IPS-18a (cell line): ENCODE measurements around the gene GSTA3.
"Not testable (repeated sequence)": the region's sequence is repeated elsewhere in the genome, so short reads cannot be mapped to it uniquely, and the experiment has no call there.

Experiments used
- H3K27ac ChIP-seq: one replicate; pipeline ENCODE4 v1.5.1; 2013; ENCODE audit warnings: low read length
- H3K27me3 ChIP-seq: one replicate; pipeline ENCODE4 v1.6.1; 2013; ENCODE audit warnings: mild to moderate bottlenecking, low read length; ENCODE audit not compliant: control insufficient read depth, insufficient read depth
- H3K36me3 ChIP-seq: one replicate; pipeline ENCODE4 v1.6.1; 2013; ENCODE audit warnings: low read depth, low read length; ENCODE audit not compliant: control insufficient read depth
- H3K4me1 ChIP-seq: one replicate; pipeline ENCODE4 v1.6.1; 2013; ENCODE audit warnings: low read depth, low read length; ENCODE audit not compliant: control insufficient read depth
- H3K4me3 ChIP-seq: one replicate; pipeline ENCODE4 v1.5.1; 2013; ENCODE audit warnings: low read length
- H3K9ac ChIP-seq: one replicate; pipeline ENCODE4 v1.6.1; 2013; ENCODE audit warnings: mild to moderate bottlenecking, low read length, moderate library complexity
- H3K9me3 ChIP-seq: one replicate; pipeline ENCODE4 v1.6.1; 2013; ENCODE audit warnings: low read depth, low read length; ENCODE audit not compliant: control insufficient read depth

GSTA3 gene

GRCh38 chr6:52908526-52908925, 972 bp downstream of the GSTA3 start:
- H3K9me3 ChIP-seq: no peaks in the 10 kb centered on the region
- H3K4me1 ChIP-seq: no peaks in the 10 kb centered on the region
- no peaks in the 10 kb centered on the region for H3K36me3 ChIP-seq
- no peaks in the 10 kb centered on the region for H3K27me3 ChIP-seq
- H3K27ac ChIP-seq: no peak overlapping the region
- no peak overlapping the region for H3K9ac ChIP-seq
- H3K4me3 ChIP-seq: no peak overlapping the region

- Histone ChIP-seq H3K27ac (no peak overlapping the region), H3K4me1 (no peaks in the 10 kb centered on the region), H3K36me3 (no peaks in the 10 kb centered on the region), H3K9ac (no peak overlapping the region), H3K27me3 (no peaks in the 10 kb centered on the region), H3K4me3 (no peak overlapping the region), H3K9me3 (no peaks in the 10 kb centered on the region)
Observed at GRCh38 chr6:52904562-52905279, 4.8 kb downstream of the GSTA3 start.

GRCh38 chr6:52900536-52900935, 9.0 kb downstream of the GSTA3 start:
- no peak overlapping the region for H3K4me3 ChIP-seq
- H3K9me3 ChIP-seq: no peaks in the 10 kb centered on the region
- H3K4me1 ChIP-seq: peaks cover 2% of the 10 kb centered on the region
- no peak overlapping the region for H3K27ac ChIP-seq
- H3K36me3 ChIP-seq: no peaks in the 10 kb centered on the region
- no peaks in the 10 kb centered on the region for H3K27me3 ChIP-seq
- no peak overlapping the region for H3K9ac ChIP-seq

- H3K27ac ChIP-seq, H3K27me3 ChIP-seq, H3K9ac ChIP-seq, H3K9me3 ChIP-seq, H3K4me3 ChIP-seq, H3K4me1 ChIP-seq, H3K36me3 ChIP-seq: not testable (repeated sequence)
Observed at GRCh38 chr6:52895790-52896189, 13.7 kb downstream of the GSTA3 start.

- Histone ChIP-seq H3K27ac (no peak overlapping the region), H3K4me3 (no peak overlapping the region), H3K36me3 (no peaks in the 10 kb centered on the region), H3K27me3 (no peaks in the 10 kb centered on the region), H3K9ac (no peak overlapping the region), H3K4me1 (peaks cover 3% of the 10 kb centered on the region), H3K9me3 (no peaks in the 10 kb centered on the region)
Observed at GRCh38 chr6:52894285-52894684, 15.2 kb downstream of the GSTA3 start.

GRCh38 chr6:52893803-52894202, 15.7 kb downstream of the GSTA3 start:
- Histone ChIP-seq H3K27ac (no peak overlapping the region), H3K36me3 (no peaks in the 10 kb centered on the region), H3K9ac (no peak overlapping the region), H3K4me3 (no peak overlapping the region), H3K4me1 (peaks cover 3% of the 10 kb centered on the region), H3K9me3 (no peaks in the 10 kb centered on the region), H3K27me3 (no peaks in the 10 kb centered on the region)

GRCh38 chr6:52893221-52893620, 16.3 kb downstream of the GSTA3 start:
- no peak overlapping the region for H3K9ac ChIP-seq
- no peak overlapping the region for H3K4me3 ChIP-seq
- H3K27me3 ChIP-seq: no peaks in the 10 kb centered on the region
- H3K9me3 ChIP-seq: no peaks in the 10 kb centered on the region
- H3K27ac ChIP-seq: no peak overlapping the region
- no peaks in the 10 kb centered on the region for H3K36me3 ChIP-seq
- H3K4me1 ChIP-seq: peaks cover 3% of the 10 kb centered on the region

- no peaks in the 10 kb centered on the region for H3K9me3 ChIP-seq
- H3K27ac ChIP-seq: no peak overlapping the region
- no peaks in the 10 kb centered on the region for H3K27me3 ChIP-seq
- no peak overlapping the region for H3K9ac ChIP-seq
- H3K36me3 ChIP-seq: no peaks in the 10 kb centered on the region
- H3K4me3 ChIP-seq: no peak overlapping the region
- no peaks in the 10 kb centered on the region for H3K4me1 ChIP-seq
Observed at GRCh38 chr6:52890018-52890417, 19.5 kb downstream of the GSTA3 start.

GRCh38 chr6:52887910-52888524, 21.5 kb downstream of the GSTA3 start:
- no peaks in the 10 kb centered on the region for H3K4me1 ChIP-seq
- no peaks in the 10 kb centered on the region for H3K36me3 ChIP-seq
- H3K27ac ChIP-seq: no peak overlapping the region
- H3K9ac ChIP-seq: no peak overlapping the region
- H3K9me3 ChIP-seq: no peaks in the 10 kb centered on the region
- no peak overlapping the region for H3K4me3 ChIP-seq
- no peaks in the 10 kb centered on the region for H3K27me3 ChIP-seq

- Histone ChIP-seq H3K4me3 (peak overlapping the region; percentile 60), H3K27me3 (no peaks in the 10 kb centered on the region), H3K27ac (no peak overlapping the region), H3K4me1 (no peaks in the 10 kb centered on the region), H3K9ac (no peak overlapping the region), H3K36me3 (no peaks in the 10 kb centered on the region), H3K9me3 (no peaks in the 10 kb centered on the region)
Observed at GRCh38 chr6:52881996-52882841, 27.3 kb downstream of the GSTA3 start.

- Histone ChIP-seq H3K27ac (no peak overlapping the region), H3K4me1 (no peaks in the 10 kb centered on the region), H3K9me3 (no peaks in the 10 kb centered on the region), H3K36me3 (no peaks in the 10 kb centered on the region), H3K27me3 (no peaks in the 10 kb centered on the region), H3K4me3 (peak overlapping the region; percentile 60), H3K9ac (no peak overlapping the region)
Observed at GRCh38 chr6:52881662-52881995, 27.9 kb downstream of the GSTA3 start.
